ENCODE measurements around the gene METRNL. TPM values are rescaled to one million over a fixed set of nuclear protein-coding genes. Genes with fewer than 3 reads are reported as not detected.
"Not testable (repeated sequence)": the region's sequence is repeated elsewhere in the genome, so short reads cannot be mapped to it uniquely, and the experiment has no call there.

Gene METRNL
- total RNA-seq, 1 experiment from 2014 or later: 30.6 TPM

DNA sequence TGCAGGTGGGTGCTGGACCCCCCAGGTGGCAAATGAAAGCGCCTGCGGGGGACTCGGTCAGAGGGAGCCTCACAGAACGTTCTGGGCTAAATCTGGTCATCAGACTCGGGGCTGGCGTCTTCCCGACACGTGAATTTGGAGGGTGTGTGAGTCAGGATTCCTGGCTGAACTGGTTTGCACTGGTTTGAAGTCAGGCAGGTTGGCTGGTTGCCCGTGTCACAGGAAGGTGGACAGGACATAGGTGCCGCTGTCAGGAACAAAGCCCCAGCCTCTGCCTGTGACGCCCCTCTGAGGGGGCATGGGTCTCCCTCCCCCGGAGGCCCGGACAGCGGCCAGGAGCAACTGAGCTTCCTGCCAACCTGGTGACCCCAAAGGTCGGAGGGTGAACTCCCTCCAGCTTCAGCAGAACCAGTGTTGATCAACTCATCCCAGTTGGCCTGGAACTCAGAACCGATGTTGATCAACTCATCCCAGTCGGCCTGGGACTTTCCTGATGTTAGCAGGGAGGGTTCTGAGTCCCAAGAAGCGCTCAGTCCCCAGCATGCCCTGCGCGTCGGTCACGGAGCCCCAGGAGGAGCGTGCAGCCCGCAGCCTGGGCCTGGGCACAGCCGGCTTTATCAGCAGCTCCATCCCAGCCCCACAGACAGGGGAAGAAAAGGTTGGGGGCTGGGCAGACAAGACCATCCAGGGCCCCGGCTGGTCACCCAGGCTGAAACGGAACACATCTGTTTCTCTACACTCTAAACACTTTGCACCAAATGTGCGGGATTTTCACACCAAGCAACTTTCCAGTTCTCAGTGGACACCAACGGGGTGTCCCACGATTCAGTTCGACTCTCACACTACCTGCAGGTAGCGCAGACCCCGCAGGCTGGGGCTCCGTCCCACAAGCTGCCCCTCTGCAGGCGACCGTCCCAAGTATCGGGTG, 14.4 kb upstream of the METRNL start:
- H3K4me3 ChIP-seq (ENCODE audit: low read length): no peak overlapping the region
- H3K27ac ChIP-seq (ENCODE audit: low read length): no peak overlapping the region
- no peaks in the 10 kb centered on the region for H3K36me3 ChIP-seq (ENCODE audit: low read depth, low read length)
- POLR2A ChIA-PET (ENCODE audit: unreplicated experiment): no interaction called here
- no peak overlapping the region for H3K9ac ChIP-seq (ENCODE audit: low read length)
- H3K4me1 ChIP-seq (ENCODE audit: insufficient read depth, low read length): peaks cover 8% of the 10 kb centered on the region
- H3F3A ChIP-seq (ENCODE audit: low read length, unreplicated experiment): no peaks in the 10 kb centered on the region
- BruUV-seq (replicated peaks): no TSS peak
- H3K27me3 ChIP-seq (ENCODE audit: low read length): no peaks in the 10 kb centered on the region
- 0 out of 2 replicates have a peak overlapping the region, but pooled peaks have one; percentile 39 for H2AFZ ChIP-seq (ENCODE audit: low read length)
- CTCF ChIA-PET: no interaction called here
- TF ChIP-seq EZH2phosphoT487 (IDR thresholded peaks at IDR 0.05; ENCODE audit: borderline replicate concordance, low read length) (no peak), EZH2 (IDR thresholded peaks at IDR 0.05; ENCODE audit: low read length, unreplicated experiment) (no peak)
- TF ChIP-seq, protein P1, sequence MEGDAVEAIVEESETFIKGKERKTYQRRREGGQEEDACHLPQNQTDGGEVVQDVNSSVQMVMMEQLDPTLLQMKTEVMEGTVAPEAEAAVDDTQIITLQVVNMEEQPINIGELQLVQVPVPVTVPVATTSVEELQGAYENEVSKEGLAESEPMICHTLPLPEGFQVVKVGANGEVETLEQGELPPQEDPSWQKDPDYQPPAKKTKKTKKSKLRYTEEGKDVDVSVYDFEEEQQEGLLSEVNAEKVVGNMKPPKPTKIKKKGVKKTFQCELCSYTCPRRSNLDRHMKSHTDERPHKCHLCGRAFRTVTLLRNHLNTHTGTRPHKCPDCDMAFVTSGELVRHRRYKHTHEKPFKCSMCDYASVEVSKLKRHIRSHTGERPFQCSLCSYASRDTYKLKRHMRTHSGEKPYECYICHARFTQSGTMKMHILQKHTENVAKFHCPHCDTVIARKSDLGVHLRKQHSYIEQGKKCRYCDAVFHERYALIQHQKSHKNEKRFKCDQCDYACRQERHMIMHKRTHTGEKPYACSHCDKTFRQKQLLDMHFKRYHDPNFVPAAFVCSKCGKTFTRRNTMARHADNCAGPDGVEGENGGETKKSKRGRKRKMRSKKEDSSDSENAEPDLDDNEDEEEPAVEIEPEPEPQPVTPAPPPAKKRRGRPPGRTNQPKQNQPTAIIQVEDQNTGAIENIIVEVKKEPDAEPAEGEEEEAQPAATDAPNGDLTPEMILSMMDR (conservative IDR thresholded peaks at IDR 0.05; ENCODE audit: low read depth, low read length): no peak
- H3K9me2 ChIP-seq (replicated peaks; ENCODE audit: low read length): no peaks in the 10 kb centered on the region
- H3K9me3 ChIP-seq (ENCODE audit: low read length): no peaks in the 10 kb centered on the region
- intact Hi-C loops (cut with micrococcal nuclease): no loop called here
- peak; percentile 61 for ATAC-seq
- H3K79me2 ChIP-seq (ENCODE audit: low read length): no peaks in the 10 kb centered on the region
- DNase-seq: peak; percentile 72
- no peaks in the 10 kb centered on the region for H4K20me1 ChIP-seq (ENCODE audit: low read length)
- no peak overlapping the region for H3K4me2 ChIP-seq (ENCODE audit: low read length)

DNA sequence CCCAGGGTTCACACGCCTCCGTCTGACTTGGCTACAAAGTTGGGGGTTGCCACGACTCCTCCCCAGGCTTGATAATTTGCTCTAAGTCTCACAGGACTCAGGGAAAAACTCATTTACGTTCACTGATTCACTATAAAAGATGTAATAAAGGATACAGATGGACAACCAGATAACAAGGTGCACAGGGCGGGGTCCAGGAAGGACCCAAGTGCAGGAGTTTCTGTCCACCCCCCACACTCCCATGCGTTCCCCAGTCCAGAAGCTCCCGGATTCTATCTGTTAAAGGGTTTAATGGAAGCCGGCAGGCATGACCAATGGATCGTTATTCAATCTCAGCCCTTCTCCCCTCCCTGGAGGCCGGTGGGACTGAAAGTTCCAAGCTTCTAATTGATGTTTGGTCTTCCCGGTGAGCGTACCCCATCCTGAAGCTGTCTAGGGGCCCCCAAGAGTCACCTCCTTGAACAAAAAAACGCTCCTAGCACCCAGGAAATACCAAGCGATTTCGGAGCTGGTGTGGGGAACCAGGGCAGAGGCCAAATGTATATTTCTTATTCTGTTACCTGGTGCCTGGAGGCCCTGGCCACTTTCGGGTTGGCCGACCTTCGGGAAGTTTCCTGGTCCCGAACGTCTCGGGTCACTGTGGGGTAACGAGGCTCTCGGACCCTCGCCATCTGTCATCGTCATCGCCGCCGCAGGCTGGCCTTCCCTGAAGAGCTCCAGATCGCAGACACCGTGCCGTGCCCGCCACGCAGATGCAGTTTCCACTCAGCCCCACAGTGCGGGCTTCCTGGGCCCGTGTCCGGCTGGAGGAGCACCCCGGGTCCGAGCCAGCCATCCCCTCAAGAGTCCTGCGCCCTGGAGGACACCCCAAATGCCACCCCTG, 13.5 kb upstream of the METRNL start:
- DNase-seq: no peak
- Histone ChIP-seq H4K20me1 (ENCODE audit: low read length) (no peaks in the 10 kb centered on the region), H3K27me3 (ENCODE audit: low read length) (no peaks in the 10 kb centered on the region), H3F3A (ENCODE audit: low read length, unreplicated experiment) (no peaks in the 10 kb centered on the region), H3K9me3 (ENCODE audit: low read length) (no peaks in the 10 kb centered on the region), H3K4me2 (ENCODE audit: low read length) (no peak overlapping the region), H3K36me3 (ENCODE audit: low read depth, low read length) (no peaks in the 10 kb centered on the region), H3K9ac (ENCODE audit: low read length) (no peak overlapping the region), H2AFZ (ENCODE audit: low read length) (no peak overlapping the region), H3K4me1 (ENCODE audit: insufficient read depth, low read length) (peaks cover 8% of the 10 kb centered on the region), H3K4me3 (ENCODE audit: low read length) (no peak overlapping the region), H3K79me2 (ENCODE audit: low read length) (no peaks in the 10 kb centered on the region), H3K27ac (ENCODE audit: low read length) (no peak overlapping the region), H3K9me2 (replicated peaks; ENCODE audit: low read length) (no peaks in the 10 kb centered on the region)
- ChIA-PET CTCF (no interaction called here), POLR2A (ENCODE audit: unreplicated experiment) (no interaction called here)
- ATAC-seq: no peak
- intact Hi-C loops (cut with micrococcal nuclease): no loop called here
- no TSS peak for BruUV-seq (replicated peaks)
- no peak for TF ChIP-seq EZH2phosphoT487 (IDR thresholded peaks at IDR 0.05; ENCODE audit: borderline replicate concordance, low read length)
- TF ChIP-seq, protein P1 (conservative IDR thresholded peaks at IDR 0.05; ENCODE audit: low read depth, low read length): no peak
- TF ChIP-seq EZH2 (IDR thresholded peaks at IDR 0.05; ENCODE audit: low read length, unreplicated experiment): no peak

DNA sequence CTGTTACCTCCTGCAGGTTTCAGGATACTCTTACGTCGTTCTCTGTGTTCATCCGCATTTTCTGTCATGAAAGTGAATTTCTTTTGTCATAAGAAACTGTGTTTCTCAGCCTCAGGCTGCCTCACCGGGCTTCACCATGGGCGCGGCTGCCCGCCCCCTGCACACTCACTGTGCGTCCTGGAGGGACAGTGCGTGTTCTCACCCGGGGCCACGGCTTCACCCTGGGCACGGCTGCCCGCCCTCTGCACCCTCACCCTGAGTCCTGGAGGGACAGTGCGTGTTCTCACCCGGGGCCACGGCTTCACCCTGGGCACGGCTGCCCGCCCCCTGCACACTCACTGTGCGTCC, 12.9 kb upstream of the METRNL start:
- CTCF ChIA-PET; DNase-seq; H3K9ac ChIP-seq (ENCODE audit: low read length); H3K9me2 ChIP-seq (replicated peaks; ENCODE audit: low read length); H3K4me1 ChIP-seq (ENCODE audit: insufficient read depth, low read length); ATAC-seq; H3K27ac ChIP-seq (ENCODE audit: low read length); H4K20me1 ChIP-seq (ENCODE audit: low read length); BruUV-seq (replicated peaks); H3K79me2 ChIP-seq (ENCODE audit: low read length); H3K27me3 ChIP-seq (ENCODE audit: low read length); H3F3A ChIP-seq (ENCODE audit: low read length, unreplicated experiment); POLR2A ChIA-PET (ENCODE audit: unreplicated experiment); H3K4me2 ChIP-seq (ENCODE audit: low read length); H2AFZ ChIP-seq (ENCODE audit: low read length); H3K36me3 ChIP-seq (ENCODE audit: low read depth, low read length); H3K4me3 ChIP-seq (ENCODE audit: low read length); intact Hi-C loops (cut with micrococcal nuclease); H3K9me3 ChIP-seq (ENCODE audit: low read length): not testable (repeated sequence)

All from PC-3 (cell line).